GM18907 (cell line): Measurements from ENCODE around the gene MRTFB.
A peak's percentile ranks its signal among the peaks of the same experiment; 100 is the strongest.
"Not testable (repeated sequence)": the region's sequence is repeated elsewhere in the genome, so short reads cannot be mapped to it uniquely, and the experiment has no call there.

Source experiments
- ATAC-seq: cut with Tn5 transposase; IDR thresholded peaks from one replicate; pipeline ENCODE4 v1.9.1; 2021; ENCODE audit warnings: mild to moderate bottlenecking, moderate library complexity; ENCODE audit not compliant: unreplicated experiment

The MRTFB gene

GRCh38 chr16:14070877-14071575 is at the start of gene MRTFB:
Gene MRTFB, plus strand, starts transcription at chr16:14071319. Its CDS starts 69,288 bp downstream, at chr16:14140607.
- ATAC-seq, result peak; percentile 82

GRCh38 chr16:14023526-14023925 is 47.6 kb upstream of the MRTFB start:
- ATAC-seq, result not testable (repeated sequence)

- ATAC-seq, result no peak
Measured at GRCh38 chr16:14024283-14024682, 46.8 kb upstream of the MRTFB start.

- ATAC-seq, result no peak
Measured at GRCh38 chr16:14026572-14027285, 44.4 kb upstream of the MRTFB start.

- ATAC-seq, result no peak
Measured at GRCh38 chr16:14028202-14028601, 42.9 kb upstream of the MRTFB start.

GRCh38 chr16:14029658-14030057 is 41.5 kb upstream of the MRTFB start:
- ATAC-seq, result no peak

GRCh38 chr16:14035092-14035491 is 36.0 kb upstream of the MRTFB start:
- ATAC-seq, result no peak

- ATAC-seq, result no peak
Measured at GRCh38 chr16:14036889-14037288, 34.2 kb upstream of the MRTFB start.

- no peak for ATAC-seq
Measured at GRCh38 chr16:14037960-14038359, 33.2 kb upstream of the MRTFB start.

- no peak for ATAC-seq
Measured at GRCh38 chr16:14041164-14041563, 30.0 kb upstream of the MRTFB start.

GRCh38 chr16:14042706-14043105 is 28.4 kb upstream of the MRTFB start:
- ATAC-seq, result no peak

- no peak for ATAC-seq
Measured at GRCh38 chr16:14043278-14043677, 27.8 kb upstream of the MRTFB start.

- no peak for ATAC-seq
Measured at GRCh38 chr16:14043793-14044192, 27.3 kb upstream of the MRTFB start.

GRCh38 chr16:14047121-14047859 is 23.8 kb upstream of the MRTFB start:
- not testable (repeated sequence) for ATAC-seq

GRCh38 chr16:14050291-14051027 is 20.7 kb upstream of the MRTFB start:
- no peak for ATAC-seq

GRCh38 chr16:14051103-14051729 is 19.9 kb upstream of the MRTFB start:
- no peak for ATAC-seq

GRCh38 chr16:14056970-14057369 is 14.1 kb upstream of the MRTFB start:
- no peak for ATAC-seq

- ATAC-seq, result no peak
Measured at GRCh38 chr16:14057878-14058382, 13.2 kb upstream of the MRTFB start.

- no peak for ATAC-seq
Measured at GRCh38 chr16:14061732-14062259, 9.3 kb upstream of the MRTFB start.

GRCh38 chr16:14062261-14062660 is 8.9 kb upstream of the MRTFB start:
- ATAC-seq, result no peak
